IMR-90 (cell line): Measurements from ENCODE around the gene OPCML. TPM values are rescaled to one million over a fixed set of nuclear protein-coding genes. Genes with fewer than 3 reads are reported as not detected.

Experiments
- ATAC-seq: fragments of 200-7000 bp; cut with Tn5 transposase; 2 replicates; pipeline ENCODE4 v1.9.1; 2020; ENCODE audit warnings: low read depth, mild to moderate bottlenecking, moderate library complexity
- BruUV-seq: library from RNA; stranded (reverse); fragments of 400-500 nt; replicated peaks from 2 replicates; lab custom pipeline; 2021; lab: Mats Ljungman, UMichigan
- CTCF ChIA-PET: fragments of 300-600 bp; formaldehyde crosslinking; extraction: SDS; loops from one replicate; lab custom pipeline; 2021; ENCODE audit warnings: antibody characterized with exemption; lab: Yijun Ruan, JAX
- POLR2A ChIA-PET: fragments of 300-600 bp; sonication (Branson Sonifier 250); formaldehyde crosslinking; loops from one replicate; lab custom pipeline; 2022; ENCODE audit warnings: antibody characterized with exemption; ENCODE audit not compliant: unreplicated experiment; lab: Charles Lee
- DNase-seq: peaks from one replicate; pipeline ENCODE4 v3.0.0; 2013
- H2AFZ ChIP-seq: replicated peaks from 2 replicates; pipeline ENCODE3; 2013; ENCODE audit warnings: low read length, mild to moderate bottlenecking; ENCODE audit not compliant: poor library complexity
- H2AK5ac ChIP-seq: 2 replicates; pipeline ENCODE4 v1.6.1; 2013; ENCODE audit warnings: low read depth, low read length, inconsistent platforms
- H2AK9ac ChIP-seq: replicated peaks from 2 replicates; pipeline ENCODE3; 2013; ENCODE audit warnings: mild to moderate bottlenecking, low read depth, low read length, moderate library complexity; ENCODE audit not compliant: poor library complexity
- H2BK120ac ChIP-seq: 2 replicates; pipeline ENCODE4 v1.6.1; 2013; ENCODE audit warnings: low read depth, low read length, inconsistent platforms
- H2BK15ac ChIP-seq: 3 replicates; pipeline ENCODE4 v1.6.1; 2013; ENCODE audit warnings: low read depth, low read length, inconsistent platforms
- H2BK20ac ChIP-seq: 2 replicates; pipeline ENCODE4 v1.6.1; 2013; ENCODE audit warnings: low read depth, mild to moderate bottlenecking, inconsistent platforms, low read length, moderate library complexity
- H2BK5ac ChIP-seq: 2 replicates; pipeline ENCODE4 v1.6.1; 2013; ENCODE audit warnings: mild to moderate bottlenecking, low read depth, low read length, inconsistent platforms; ENCODE audit not compliant: poor library complexity, severe bottlenecking
- H3K14ac ChIP-seq: replicated peaks from 2 replicates; pipeline ENCODE4 v1.6.1; 2013; ENCODE audit warnings: low read depth, low read length, inconsistent platforms
- H3K18ac ChIP-seq: 2 replicates; pipeline ENCODE4 v1.6.1; 2013; ENCODE audit warnings: low read depth, low read length, control low read depth
- H3K23ac ChIP-seq: 2 replicates; pipeline ENCODE4 v1.6.1; 2013; ENCODE audit warnings: low read depth, low read length, inconsistent platforms
- H3K27ac ChIP-seq: 2 replicates; pipeline ENCODE4 v1.5.1; 2013; ENCODE audit warnings: mild to moderate bottlenecking, control low read depth, low read length; ENCODE audit not compliant: insufficient read depth
- H3K27me3 ChIP-seq: 2 replicates; pipeline ENCODE4 v1.6.1; 2013; ENCODE audit warnings: low read length; ENCODE audit not compliant: control insufficient read depth, insufficient read depth
- H3K36me3 ChIP-seq: 2 replicates; pipeline ENCODE4 v1.6.1; 2013; ENCODE audit warnings: low read length, mixed read lengths; ENCODE audit not compliant: control insufficient read depth, insufficient read depth
- H3K4ac ChIP-seq: 2 replicates; pipeline ENCODE4 v1.6.1; 2013; ENCODE audit warnings: low read depth, low read length, inconsistent platforms
- H3K4me1 ChIP-seq: 2 replicates; pipeline ENCODE4 v1.6.1; 2013; ENCODE audit warnings: low read length, mixed read lengths; ENCODE audit not compliant: control insufficient read depth, insufficient read depth
- H3K4me2 ChIP-seq: 2 replicates; pipeline ENCODE4 v1.6.1; 2013; ENCODE audit warnings: low read depth, mild to moderate bottlenecking, control low read depth, low read length, moderate library complexity
- H3K4me3 ChIP-seq: 2 replicates; pipeline ENCODE4 v1.5.1; 2013; ENCODE audit warnings: low read depth, mild to moderate bottlenecking, control low read depth, low read length, moderate library complexity; ENCODE audit not compliant: insufficient read depth
- H3K56ac ChIP-seq: 2 replicates; pipeline ENCODE4 v1.6.1; 2013; ENCODE audit warnings: low read length, inconsistent platforms; ENCODE audit not compliant: insufficient read depth; ENCODE audit errors: extremely low read depth
- H3K79me1 ChIP-seq, 2 experiments: 2 replicates each; pipeline ENCODE4 v1.6.1; 2013; ENCODE audit warnings: low read length in 2 of 2, inconsistent platforms in 1 of 2, low read depth in 1 of 2
- H3K9ac ChIP-seq: 2 replicates; pipeline ENCODE4 v1.6.1; 2013; ENCODE audit warnings: low read depth, low read length, control low read depth
- H3K9me1 ChIP-seq: 2 replicates; pipeline ENCODE4 v1.6.1; 2013; ENCODE audit warnings: low read length, inconsistent platforms; ENCODE audit not compliant: insufficient read depth
- H3K9me3 ChIP-seq: 2 replicates; pipeline ENCODE4 v1.6.1; 2013; ENCODE audit warnings: low read length; ENCODE audit not compliant: control insufficient read depth, insufficient read depth
- H4K20me1 ChIP-seq: 2 replicates; pipeline ENCODE4 v1.6.1; 2013; ENCODE audit warnings: low read length, inconsistent platforms; ENCODE audit not compliant: insufficient read depth
- H4K5ac ChIP-seq: 2 replicates; pipeline ENCODE4 v1.6.1; 2013; ENCODE audit warnings: mild to moderate bottlenecking, low read depth, low read length, control low read depth
- H4K8ac ChIP-seq, 2 experiments: 2 replicates each; pipeline ENCODE4 v1.6.1; 2013; ENCODE audit warnings: low read depth in 2 of 2, low read length in 2 of 2, control low read depth in 1 of 2, inconsistent platforms in 1 of 2
- H4K91ac ChIP-seq: 2 replicates; pipeline ENCODE4 v1.6.1; 2013; ENCODE audit warnings: low read depth, low read length, inconsistent platforms; ENCODE audit not compliant: insufficient read depth
- BHLHE40 ChIP-seq: fragments of 150-350 bp; IDR thresholded peaks from 2 replicates; pipeline ENCODE4 v1.6.1; 2016; ENCODE audit warnings: mild to moderate bottlenecking, low read depth, low read length
- CTCF ChIP-seq: conservative IDR thresholded peaks from 2 replicates; pipeline ENCODE4 v1.5.1; 2012; ENCODE audit warnings: mild to moderate bottlenecking, low read depth, low read length, improper control_type of control experiment
- ELK1 ChIP-seq: fragments of 150-350 bp; IDR thresholded peaks from 2 replicates; pipeline ENCODE4 v1.6.1; 2016; ENCODE audit warnings: low read depth, mild to moderate bottlenecking, low read length, moderate library complexity, borderline replicate concordance
- MXI1 ChIP-seq: IDR thresholded peaks from 2 replicates; pipeline ENCODE4 v1.6.1; 2012; ENCODE audit warnings: low read depth, mild to moderate bottlenecking, low read length, moderate library complexity, borderline replicate concordance
- POLR2A ChIP-seq: IDR thresholded peaks from 2 replicates; pipeline ENCODE4 v1.6.1; 2012; ENCODE audit warnings: mild to moderate bottlenecking, low read depth, low read length
- SMC3 ChIP-seq: fragments of 150-350 bp; IDR thresholded peaks from 2 replicates; pipeline ENCODE4 v1.6.1; 2016; ENCODE audit warnings: low read depth, mild to moderate bottlenecking, antibody characterized with exemption, low read length, moderate library complexity
- WGBS, 2 experiments: methylation state at CpG; one replicate each; pipeline versions ENCODE4 v1.1.5 to v1.1.7; 2013; ENCODE audit warnings: missing lambda C conversion rate in 2 of 2; ENCODE audit not compliant: insufficient read length in 1 of 2; ENCODE audit errors: extremely low coverage in 2 of 2; 5-methylcytosine and 5-hydroxymethylcytosine counted together
- dilution Hi-C: fragments of 300-500 bp; cut with HindIII; formaldehyde crosslinking; loops from one replicate; pipeline ENCODE4 v1.14.3; 2018; ENCODE audit warnings: low sequenced_read_pairs; ENCODE audit not compliant: unreplicated experiment
- in situ Hi-C: fragments of 300-500 bp; cut with MboI; formaldehyde crosslinking; loops from 3 replicates; pipeline ENCODE4 v1.14.3; 2019; ENCODE audit warnings: low sequenced_read_pairs, inconsistent platforms, mixed read lengths
- intact Hi-C: fragments of 100-400 bp; cut with micrococcal nuclease; formaldehyde crosslinking; loops from 2 replicates; pipeline ENCODE4 v1.10.0; 2022
- polyA plus RNA-seq, 3 experiments: library from polyadenylated mRNA; depleted of rRNA; stranded (reverse); fragments of >200 nt; gene quantifications; 2 replicates each; pipeline ENCODE4 v1.2.3, GENCODE V29; 2012; ENCODE audit warnings: low replicate concordance in 1 of 3
- total RNA-seq: library from RNA; depleted of rRNA; stranded (reverse); fragments of >200 nt; gene quantifications from 2 replicates; pipeline ENCODE4 v1.2.3, GENCODE V29; 2012

Gene OPCML
- total and polyA plus RNA-seq, 2 of the 4 experiments (the other 2 are of a cell fraction): under 0.01 to 2.6 TPM

GRCh38 chr11:133072858-133073582, 459.3 kb downstream of the OPCML start:
- H3K36me3 ChIP-seq: no peaks in the 10 kb centered on the region
- H4K8ac ChIP-seq: no peak overlapping the region
- H4K5ac ChIP-seq: no peak overlapping the region
- no peak overlapping the region for H2AK9ac ChIP-seq
- no peak overlapping the region for H2AK5ac ChIP-seq
- no peak overlapping the region for H3K4me3 ChIP-seq
- H3K4ac ChIP-seq: no peak overlapping the region
- H2BK120ac ChIP-seq: no peak overlapping the region
- H3K79me1 ChIP-seq: no peaks in the 10 kb centered on the region
- no peak overlapping the region for H3K56ac ChIP-seq
- intact Hi-C loops: no loop called here
- H3K27ac ChIP-seq: no peak overlapping the region
- no peak overlapping the region for H3K18ac ChIP-seq
- ATAC-seq: no peak
- no peak overlapping the region for H3K23ac ChIP-seq
- CTCF ChIA-PET: no interaction called here
- dilution Hi-C loops: no loop called here
- no peaks in the 10 kb centered on the region for H3K4me1 ChIP-seq
- in situ Hi-C loops: no loop called here
- no peak overlapping the region for H2BK20ac ChIP-seq
- H4K20me1 ChIP-seq: no peaks in the 10 kb centered on the region
- TF ChIP-seq ELK1 (no peak), MXI1 (no peak), BHLHE40 (no peak), POLR2A (no peak), SMC3 (no peak), CTCF (no peak)
- no peak for DNase-seq
- H3K14ac ChIP-seq: no peak overlapping the region
- 75% methylated on average over 3 of the region's 10 CpGs; no CpG with 5 or more reads in 1 of the 2 experiments for WGBS, 2 experiments
- no peak overlapping the region for H2BK5ac ChIP-seq
- H3K9me1 ChIP-seq: no peaks in the 10 kb centered on the region
- H2BK15ac ChIP-seq: no peak overlapping the region
- no TSS peak for BruUV-seq
- H3K4me2 ChIP-seq: no peak overlapping the region
- no peaks in the 10 kb centered on the region for H3K27me3 ChIP-seq
- POLR2A ChIA-PET: no interaction called here
- no peak overlapping the region for H4K91ac ChIP-seq
- no peak overlapping the region for H3K9ac ChIP-seq
- H2AFZ ChIP-seq: no peak overlapping the region
- H3K9me3 ChIP-seq: no peaks in the 10 kb centered on the region
